Measurements from ENCODE around the gene SLC25A27.

Gene SLC25A27

GRCh38 chr6:46653439-46654195 is 842 bp downstream of the SLC25A27 start:
- H3K9ac ChIP-seq (ENCODE audit: low read length): no peak overlapping the region
- no peaks in the 10 kb centered on the region for H3K36me3 ChIP-seq (ENCODE audit: control insufficient read depth, low read depth, low read length)
- H3K27ac ChIP-seq (ENCODE audit: low read length): no peak overlapping the region
- no peaks in the 10 kb centered on the region for H3K9me3 ChIP-seq (ENCODE audit: control insufficient read depth, low read depth, low read length)
- peak overlapping the region; percentile 95 for H3K4me3 ChIP-seq (ENCODE audit: low read length)
- peaks cover 20% of the 10 kb centered on the region for H3K27me3 ChIP-seq (ENCODE audit: control insufficient read depth, insufficient read depth, low read length)
- H3K4me1 ChIP-seq (ENCODE audit: control insufficient read depth, low read depth, low read length): peaks cover 9% of the 10 kb centered on the region

GRCh38 chr6:46655803-46656202 is 3.0 kb downstream of the SLC25A27 start:
- Histone ChIP-seq H3K27me3 (ENCODE audit: control insufficient read depth, insufficient read depth, low read length) (peaks cover 20% of the 10 kb centered on the region), H3K9ac (ENCODE audit: low read length) (no peak overlapping the region), H3K9me3 (ENCODE audit: control insufficient read depth, low read depth, low read length) (no peaks in the 10 kb centered on the region), H3K36me3 (ENCODE audit: control insufficient read depth, low read depth, low read length) (no peaks in the 10 kb centered on the region), H3K4me1 (ENCODE audit: control insufficient read depth, low read depth, low read length) (peaks cover 9% of the 10 kb centered on the region), H3K4me3 (ENCODE audit: low read length) (no peak overlapping the region), H3K27ac (ENCODE audit: low read length) (no peak overlapping the region)

- Histone ChIP-seq H3K27me3 (ENCODE audit: control insufficient read depth, insufficient read depth, low read length) (peaks cover 20% of the 10 kb centered on the region), H3K9ac (ENCODE audit: low read length) (no peak overlapping the region), H3K4me1 (ENCODE audit: control insufficient read depth, low read depth, low read length) (peaks cover 6% of the 10 kb centered on the region), H3K36me3 (ENCODE audit: control insufficient read depth, low read depth, low read length) (no peaks in the 10 kb centered on the region), H3K27ac (ENCODE audit: low read length) (no peak overlapping the region), H3K4me3 (ENCODE audit: low read length) (no peak overlapping the region), H3K9me3 (ENCODE audit: control insufficient read depth, low read depth, low read length) (no peaks in the 10 kb centered on the region)
Observed at GRCh38 chr6:46657642-46658041, 4.9 kb downstream of the SLC25A27 start.

GRCh38 chr6:46661483-46661882 is 8.7 kb downstream of the SLC25A27 start:
- no peaks in the 10 kb centered on the region for H3K9me3 ChIP-seq (ENCODE audit: control insufficient read depth, low read depth, low read length)
- H3K4me1 ChIP-seq (ENCODE audit: control insufficient read depth, low read depth, low read length): no peaks in the 10 kb centered on the region
- no peak overlapping the region for H3K9ac ChIP-seq (ENCODE audit: low read length)
- no peaks in the 10 kb centered on the region for H3K27me3 ChIP-seq (ENCODE audit: control insufficient read depth, insufficient read depth, low read length)
- no peak overlapping the region for H3K4me3 ChIP-seq (ENCODE audit: low read length)
- no peak overlapping the region for H3K27ac ChIP-seq (ENCODE audit: low read length)
- H3K36me3 ChIP-seq (ENCODE audit: control insufficient read depth, low read depth, low read length): no peaks in the 10 kb centered on the region

- no peaks in the 10 kb centered on the region for H3K36me3 ChIP-seq (ENCODE audit: control insufficient read depth, low read depth, low read length)
- no peak overlapping the region for H3K27ac ChIP-seq (ENCODE audit: low read length)
- H3K9ac ChIP-seq (ENCODE audit: low read length): no peak overlapping the region
- no peaks in the 10 kb centered on the region for H3K27me3 ChIP-seq (ENCODE audit: control insufficient read depth, insufficient read depth, low read length)
- no peaks in the 10 kb centered on the region for H3K9me3 ChIP-seq (ENCODE audit: control insufficient read depth, low read depth, low read length)
- no peaks in the 10 kb centered on the region for H3K4me1 ChIP-seq (ENCODE audit: control insufficient read depth, low read depth, low read length)
- no peak overlapping the region for H3K4me3 ChIP-seq (ENCODE audit: low read length)
Observed at GRCh38 chr6:46667377-46667776, 14.6 kb downstream of the SLC25A27 start.

GRCh38 chr6:46674410-46674809 is 21.6 kb downstream of the SLC25A27 start:
- no peak overlapping the region for H3K4me3 ChIP-seq (ENCODE audit: low read length)
- H3K27me3 ChIP-seq (ENCODE audit: control insufficient read depth, insufficient read depth, low read length): no peaks in the 10 kb centered on the region

GRCh38 chr6:46676604-46677313 is 24.0 kb downstream of the SLC25A27 start:
- no peaks in the 10 kb centered on the region for H3K9me3 ChIP-seq (ENCODE audit: control insufficient read depth, low read depth, low read length)
- H3K27me3 ChIP-seq (ENCODE audit: control insufficient read depth, insufficient read depth, low read length): no peaks in the 10 kb centered on the region
- H3K9ac ChIP-seq (ENCODE audit: low read length): no peak overlapping the region
- H3K36me3 ChIP-seq (ENCODE audit: control insufficient read depth, low read depth, low read length): no peaks in the 10 kb centered on the region
- H3K4me1 ChIP-seq (ENCODE audit: control insufficient read depth, low read depth, low read length): no peaks in the 10 kb centered on the region
- H3K4me3 ChIP-seq (ENCODE audit: low read length): no peak overlapping the region
- no peak overlapping the region for H3K27ac ChIP-seq (ENCODE audit: low read length)

More at GRCh38 chr6:46674410-46674809, 21.6 kb downstream of the SLC25A27 start:
- Histone ChIP-seq H3K27ac (ENCODE audit: low read length) (no peak overlapping the region), H3K9ac (ENCODE audit: low read length) (no peak overlapping the region), H3K36me3 (ENCODE audit: control insufficient read depth, low read depth, low read length) (no peaks in the 10 kb centered on the region), H3K9me3 (ENCODE audit: control insufficient read depth, low read depth, low read length) (no peaks in the 10 kb centered on the region), H3K4me1 (ENCODE audit: control insufficient read depth, low read depth, low read length) (no peaks in the 10 kb centered on the region)

- Histone ChIP-seq H3K36me3 (ENCODE audit: control insufficient read depth, low read depth, low read length) (no peaks in the 10 kb centered on the region), H3K9ac (ENCODE audit: low read length) (no peak overlapping the region), H3K27ac (ENCODE audit: low read length) (no peak overlapping the region), H3K9me3 (ENCODE audit: control insufficient read depth, low read depth, low read length) (no peaks in the 10 kb centered on the region), H3K4me1 (ENCODE audit: control insufficient read depth, low read depth, low read length) (no peaks in the 10 kb centered on the region), H3K27me3 (ENCODE audit: control insufficient read depth, insufficient read depth, low read length) (no peaks in the 10 kb centered on the region), H3K4me3 (ENCODE audit: low read length) (no peak overlapping the region)
Observed at GRCh38 chr6:46677314-46677654, 24.5 kb downstream of the SLC25A27 start.

- no peaks in the 10 kb centered on the region for H3K9me3 ChIP-seq (ENCODE audit: control insufficient read depth, low read depth, low read length)
- H3K4me1 ChIP-seq (ENCODE audit: control insufficient read depth, low read depth, low read length): no peaks in the 10 kb centered on the region
- no peaks in the 10 kb centered on the region for H3K27me3 ChIP-seq (ENCODE audit: control insufficient read depth, insufficient read depth, low read length)
- no peak overlapping the region for H3K9ac ChIP-seq (ENCODE audit: low read length)
- no peaks in the 10 kb centered on the region for H3K36me3 ChIP-seq (ENCODE audit: control insufficient read depth, low read depth, low read length)
- no peak overlapping the region for H3K27ac ChIP-seq (ENCODE audit: low read length)
- no peak overlapping the region for H3K4me3 ChIP-seq (ENCODE audit: low read length)
Observed at GRCh38 chr6:46684771-46685170, 32.0 kb downstream of the SLC25A27 start.

- no peaks in the 10 kb centered on the region for H3K27me3 ChIP-seq (ENCODE audit: control insufficient read depth, insufficient read depth, low read length)
- no peak within 1 kb of the TSS for H3K27ac ChIP-seq (ENCODE audit: low read length)
- no peaks in the 10 kb centered on the region for H3K4me1 ChIP-seq (ENCODE audit: control insufficient read depth, low read depth, low read length)
Observed at GRCh38 chr6:46687619-46688097, 34.9 kb downstream of the SLC25A27 start, which contains the start of gene TDRD6. Gene TDRD6 (plus strand): TSS chr6:46687885. CDS start chr6:46688129, 244 bp downstream.

GRCh38 chr6:46688117-46688965 is 35.6 kb downstream of the SLC25A27 start:
- no peak overlapping the region for H3K4me3 ChIP-seq (ENCODE audit: low read length)
- no peaks in the 10 kb centered on the region for H3K9me3 ChIP-seq (ENCODE audit: control insufficient read depth, low read depth, low read length)
- H3K4me1 ChIP-seq (ENCODE audit: control insufficient read depth, low read depth, low read length): no peaks in the 10 kb centered on the region
- no peaks in the 10 kb centered on the region for H3K36me3 ChIP-seq (ENCODE audit: control insufficient read depth, low read depth, low read length)
- no peak overlapping the region for H3K9ac ChIP-seq (ENCODE audit: low read length)
- H3K27ac ChIP-seq (ENCODE audit: low read length): no peak overlapping the region
- H3K27me3 ChIP-seq (ENCODE audit: control insufficient read depth, insufficient read depth, low read length): no peaks in the 10 kb centered on the region

More at GRCh38 chr6:46687619-46688097, 34.9 kb downstream of the SLC25A27 start, which contains the start of gene TDRD6:
- Histone ChIP-seq H3K9ac (ENCODE audit: low read length) (no peak within 1 kb of the TSS), H3K4me3 (ENCODE audit: low read length) (no peak within 1 kb of the TSS), H3K36me3 (ENCODE audit: control insufficient read depth, low read depth, low read length) (no peaks in the 10 kb centered on the region), H3K9me3 (ENCODE audit: control insufficient read depth, low read depth, low read length) (no peaks in the 10 kb centered on the region)
